ENCODE measurements around the gene ARL6IP6.

The ARL6IP6 gene

GRCh38 chr2:152718076-152718908 is at the start of gene ARL6IP6:
Gene ARL6IP6 (plus strand): TSS chr2:152718620. CDS start chr2:152718625, 5 bp downstream.
- DNase-seq (ENCODE audit: low spot score) = peak; percentile 93

GRCh38 chr2:152674334-152674733 is 44.1 kb upstream of the ARL6IP6 start:
- no peak for DNase-seq (ENCODE audit: low spot score)

GRCh38 chr2:152676461-152676860 is 42.0 kb upstream of the ARL6IP6 start:
- no peak for DNase-seq (ENCODE audit: low spot score)

DNA sequence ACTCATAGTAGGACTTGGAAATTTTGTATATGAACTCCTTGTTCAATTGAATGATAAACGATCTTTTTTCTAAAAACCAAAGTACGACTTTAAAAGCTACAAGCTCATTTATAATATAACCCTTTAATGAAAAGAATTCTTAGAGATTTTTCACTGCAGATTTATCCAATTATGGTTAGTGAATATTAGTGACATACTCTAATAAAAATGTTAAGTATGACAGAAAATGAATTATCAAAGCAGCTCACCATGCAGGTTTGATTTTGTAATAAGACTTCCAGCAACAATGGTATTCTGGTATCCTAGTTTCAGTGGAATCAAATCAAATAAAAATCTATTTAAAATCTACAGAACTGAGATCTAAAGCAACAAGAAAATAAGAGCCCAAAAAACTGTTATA is 39.6 kb upstream of the ARL6IP6 start:
- no peak for DNase-seq (ENCODE audit: low spot score)

DNA sequence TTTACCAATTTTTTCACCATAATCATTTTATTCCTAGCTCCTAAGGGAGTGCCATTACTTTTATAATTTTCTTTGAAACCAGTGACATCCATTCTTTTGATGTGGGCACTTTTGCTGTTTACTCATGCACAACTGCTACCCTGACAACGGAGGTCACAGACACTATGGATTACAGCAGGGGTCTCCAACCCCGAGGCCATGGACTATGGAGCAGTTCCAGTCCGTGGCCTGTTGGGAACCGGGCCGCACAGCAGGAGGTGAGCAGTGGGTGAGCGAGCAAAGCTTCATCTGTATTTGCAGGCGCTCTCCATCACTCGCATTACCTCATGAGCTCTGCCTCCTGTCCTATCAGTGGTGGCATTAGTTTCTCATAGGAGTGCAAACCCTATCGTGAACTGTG is 35.8 kb upstream of the ARL6IP6 start:
- no peak for DNase-seq (ENCODE audit: low spot score)

GRCh38 chr2:152683400-152683799 is 35.0 kb upstream of the ARL6IP6 start:
- DNase-seq (ENCODE audit: low spot score) = no peak

DNA sequence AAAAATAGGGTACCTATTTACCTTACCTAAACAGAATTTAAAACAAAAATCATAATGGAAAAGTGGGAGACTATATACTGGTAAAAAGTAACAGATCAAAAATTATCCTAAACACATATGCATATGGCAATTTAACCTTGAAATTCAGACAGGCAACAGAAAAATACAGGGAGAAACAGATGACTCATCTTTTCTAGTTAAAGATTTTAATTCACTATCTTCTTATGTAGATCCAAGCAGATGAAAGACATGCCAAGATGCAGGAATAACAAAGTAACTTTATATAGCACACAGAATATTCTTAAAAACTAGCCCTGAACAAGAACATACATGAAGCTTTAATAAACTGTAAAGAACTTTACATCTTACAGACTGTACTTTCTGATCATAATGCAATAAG is 32.1 kb upstream of the ARL6IP6 start:
- no peak for DNase-seq (ENCODE audit: low spot score)

GRCh38 chr2:152693033-152693432 is 25.4 kb upstream of the ARL6IP6 start:
- no peak for DNase-seq (ENCODE audit: low spot score)

GRCh38 chr2:152694161-152694661 is 24.2 kb upstream of the ARL6IP6 start:
- peak; percentile 24 for DNase-seq (ENCODE audit: low spot score)

GRCh38 chr2:152695763-152696162 is 22.7 kb upstream of the ARL6IP6 start:
- no peak for DNase-seq (ENCODE audit: low spot score)

- DNase-seq (ENCODE audit: low spot score) = no peak
Measured at GRCh38 chr2:152696476-152696875, 21.9 kb upstream of the ARL6IP6 start.

DNA sequence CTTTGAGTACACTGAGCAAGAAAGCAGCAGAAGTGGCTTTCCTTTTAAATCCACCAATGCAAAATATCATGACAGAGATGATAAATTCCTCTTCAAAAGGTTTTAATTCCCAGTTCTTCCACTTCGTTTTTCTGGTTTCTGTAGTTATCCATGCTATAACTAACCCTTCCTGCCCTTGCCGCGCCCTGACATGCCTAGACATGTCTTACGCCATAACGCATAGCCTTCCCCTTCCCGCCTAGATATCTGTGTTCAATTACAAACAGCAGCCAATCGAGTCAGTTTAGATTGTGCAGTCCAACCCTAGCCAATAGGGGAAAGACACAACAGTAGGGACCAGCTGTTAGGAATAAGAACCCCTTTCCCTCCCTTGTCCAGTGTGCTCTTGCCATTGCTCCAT is 17.2 kb upstream of the ARL6IP6 start:
- no peak for DNase-seq (ENCODE audit: low spot score)

- no peak for DNase-seq (ENCODE audit: low spot score)
Measured at GRCh38 chr2:152706477-152707021, 11.9 kb upstream of the ARL6IP6 start.

DNA sequence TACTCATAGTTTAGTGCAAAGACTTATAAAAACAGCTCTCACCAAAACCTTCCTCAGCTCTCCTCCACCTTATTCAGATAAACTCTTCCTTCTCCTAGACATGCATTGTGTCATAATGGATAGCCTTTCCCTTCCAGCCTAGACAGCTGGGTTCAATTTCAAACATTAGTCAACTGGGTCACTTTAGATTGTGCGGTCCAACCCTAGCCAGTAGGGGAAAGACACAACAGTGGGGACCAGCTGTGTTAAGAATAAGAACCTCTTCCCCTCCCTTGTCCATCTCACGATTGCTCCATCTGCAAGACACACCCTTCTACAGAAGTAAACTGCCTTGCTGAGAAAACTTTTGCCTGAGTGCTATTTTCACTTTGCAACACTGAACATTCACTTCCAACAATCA is 9.7 kb upstream of the ARL6IP6 start:
- DNase-seq (ENCODE audit: low spot score) = no peak

DNA sequence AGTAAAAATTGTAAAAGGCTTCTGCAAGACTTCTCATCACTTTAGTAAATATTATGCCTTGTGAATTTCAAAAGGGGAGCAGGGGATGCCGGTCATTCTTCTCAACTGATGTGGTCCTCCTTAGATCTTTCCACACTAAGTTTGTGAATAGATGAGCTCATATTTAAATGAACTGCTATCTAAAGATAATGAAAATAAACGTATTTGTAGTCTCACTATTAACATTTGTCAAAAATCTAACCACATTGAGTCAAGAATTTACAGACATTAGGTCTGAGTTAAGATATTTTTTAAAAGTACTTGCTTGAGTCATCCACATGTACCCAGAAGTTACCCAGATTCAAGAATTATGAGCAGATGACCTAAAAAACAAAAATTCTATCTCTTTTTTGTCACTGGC is 7.7 kb upstream of the ARL6IP6 start:
- DNase-seq (ENCODE audit: low spot score) = no peak

DNA sequence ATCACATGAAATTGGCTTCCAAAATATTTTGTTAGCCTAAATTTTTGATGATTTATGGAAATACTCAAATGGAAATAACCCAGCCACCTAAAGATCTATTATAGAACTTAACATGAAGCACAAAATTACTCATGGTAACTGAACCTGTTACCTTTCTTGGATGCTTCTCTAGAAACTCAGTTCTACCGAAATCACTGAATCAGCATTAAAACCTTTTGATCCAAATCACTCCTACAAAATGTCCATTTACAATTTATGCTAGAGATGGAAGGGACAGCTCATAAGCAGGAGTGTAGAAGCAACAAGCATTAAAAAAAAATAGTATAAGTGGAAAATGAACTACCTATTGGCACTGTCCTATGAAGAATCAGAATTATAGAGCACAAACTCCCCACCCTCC is 3.3 kb upstream of the ARL6IP6 start:
- no peak for DNase-seq (ENCODE audit: low spot score)

GRCh38 chr2:152715854-152716428 is 2.5 kb upstream of the ARL6IP6 start:
- peak; percentile 11 for DNase-seq (ENCODE audit: low spot score)

DNA sequence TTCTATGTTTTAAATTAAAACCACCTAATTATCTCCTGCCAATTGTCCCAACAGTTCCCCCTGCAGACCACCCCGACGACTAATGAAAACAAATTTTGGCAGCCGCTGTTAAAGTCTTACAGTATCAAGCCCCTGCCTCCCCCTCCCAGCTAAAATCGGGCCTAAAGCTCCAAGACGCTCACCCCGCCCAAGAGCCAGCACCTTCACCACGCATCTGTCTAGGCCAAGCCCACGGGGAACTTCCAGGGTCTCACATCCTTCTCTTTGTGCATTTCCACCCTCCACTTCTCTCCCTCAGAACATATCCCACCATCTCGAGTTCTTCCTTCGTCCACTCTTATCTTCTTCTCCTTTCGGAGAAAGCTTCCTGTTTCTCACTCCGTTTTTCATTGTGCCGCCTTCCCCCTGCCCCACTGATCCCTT is 1.6 kb upstream of the ARL6IP6 start:
- DNase-seq (ENCODE audit: low spot score) = peak; percentile 9

DNA sequence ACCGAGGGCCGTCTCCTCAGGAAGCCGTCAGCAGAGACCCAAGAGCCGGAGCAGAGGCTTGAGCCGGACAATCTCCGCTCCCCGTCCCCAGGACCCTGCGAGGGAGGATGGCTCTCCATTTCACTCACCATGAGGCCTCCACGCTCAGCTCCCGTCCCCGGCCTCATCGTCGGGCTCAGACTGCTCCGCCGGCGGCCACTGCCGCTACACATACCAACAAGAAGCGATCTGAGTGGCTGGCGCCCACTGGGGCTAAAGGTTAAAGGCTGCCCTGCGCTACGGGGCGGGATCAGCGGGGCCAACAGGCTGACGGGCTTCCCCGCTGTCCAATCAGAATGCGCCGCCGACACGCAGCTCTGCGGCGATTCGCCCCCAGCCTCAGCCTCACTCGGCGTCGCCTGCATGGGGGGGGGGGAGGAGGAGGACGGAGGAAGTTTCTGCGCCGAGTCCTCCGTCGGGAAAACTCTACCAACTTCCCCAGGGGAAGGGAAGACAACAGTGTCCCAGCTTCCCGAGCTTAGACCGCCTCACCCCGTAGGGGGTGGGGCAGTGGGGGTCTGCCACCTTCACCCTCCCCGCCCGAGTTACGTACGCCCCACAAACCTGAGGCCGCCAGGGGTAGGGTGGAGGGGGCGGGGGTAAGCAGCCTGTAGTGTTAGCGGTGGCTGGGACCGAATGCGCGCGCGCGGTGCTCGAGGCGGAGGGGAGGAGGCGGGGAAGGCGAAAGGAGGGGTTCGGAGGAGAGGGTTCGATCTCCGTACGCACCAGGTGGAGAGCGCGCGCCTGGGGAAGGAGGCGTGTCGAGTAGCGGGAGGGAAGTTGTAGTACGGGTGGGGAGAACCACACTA is 968 bp upstream of the ARL6IP6 start, which contains the start of gene PRPF40A:
Gene PRPF40A, minus strand, starts transcription at position 234 of the 848 bp plus-strand sequence. Its CDS starts 22 bp downstream, at position 212.
- DNase-seq (ENCODE audit: low spot score) = peak; percentile 99

DNA sequence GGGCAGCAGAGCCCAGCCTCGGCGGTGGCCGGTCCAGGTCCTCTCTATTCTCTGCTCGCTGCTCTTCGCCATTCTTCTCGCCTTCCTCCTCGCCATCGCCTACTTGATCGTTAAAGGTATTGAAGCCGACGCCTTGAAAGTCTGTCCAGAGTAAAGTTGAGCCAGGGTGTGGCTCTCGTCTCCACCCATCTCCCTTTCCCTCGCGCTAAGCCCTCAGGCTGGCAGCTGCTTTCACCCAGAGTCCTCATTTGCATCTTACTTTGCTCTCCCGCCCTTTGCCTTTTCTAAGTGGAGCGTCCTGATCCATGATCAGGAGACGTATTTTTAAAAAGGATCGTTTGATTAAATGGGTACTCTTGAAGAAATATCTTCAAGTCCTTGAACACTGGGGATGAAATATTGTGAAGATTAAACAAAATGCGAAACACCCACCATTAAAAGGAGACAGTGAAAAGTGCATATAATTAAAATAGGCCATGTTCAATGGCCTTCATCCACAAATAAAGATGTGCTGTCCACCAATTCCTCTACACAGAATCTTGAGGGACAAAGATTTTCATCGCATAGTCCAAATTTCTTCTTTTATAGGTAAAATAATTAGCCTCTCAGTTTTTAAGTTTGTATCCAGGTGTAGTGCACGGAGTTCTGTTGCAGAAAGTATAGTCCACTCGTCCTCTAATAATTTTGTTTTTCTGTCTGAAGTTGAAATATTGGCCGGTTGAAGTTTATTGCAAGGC is 657 bp downstream of the ARL6IP6 start:
- DNase-seq (ENCODE audit: low spot score) = peak; percentile 37

- DNase-seq (ENCODE audit: low spot score) = no peak
Measured at GRCh38 chr2:152720794-152721193, 2.4 kb downstream of the ARL6IP6 start.

Measured in AG20443 (cell line).